PFSK-1 (cell line): ENCODE measurements around the gene ZNF789.

ENCODE experiments used
- FOXP2 ChIP-seq: optimal IDR thresholded peaks from 2 replicates; pipeline ENCODE3; 2011; ENCODE audit warnings: borderline replicate concordance, control low read depth, inconsistent platforms; ENCODE audit not compliant: insufficient read depth; ENCODE audit errors: extremely low read length, extremely low read depth
- POLR2AphosphoS5 ChIP-seq: IDR thresholded peaks from 2 replicates; pipeline ENCODE4 v1.6.1; 2012; ENCODE audit warnings: low read depth, mild to moderate bottlenecking, control low read depth, low read length, moderate library complexity
- SIN3A ChIP-seq: IDR thresholded peaks from 2 replicates; pipeline ENCODE4 v1.6.1; 2012; ENCODE audit warnings: mild to moderate bottlenecking, low read length, moderate library complexity, borderline replicate concordance; ENCODE audit not compliant: insufficient read depth
- TAF1 ChIP-seq: IDR thresholded peaks from 2 replicates; pipeline ENCODE4 v1.6.1; 2012; ENCODE audit warnings: low read length, control low read depth, borderline replicate concordance; ENCODE audit not compliant: insufficient read depth
- TF ChIP-seq, protein P1 (sequence below), 2 experiments: IDR thresholded peaks; 2 replicates each; pipeline versions ENCODE4 v1.6.1 to v1.8.0; 2011 to 2012; ENCODE audit warnings: low read depth in 2 of 2, low read length in 2 of 2, control low read depth in 1 of 2, inconsistent platforms in 1 of 2, mild to moderate bottlenecking in 1 of 2, moderate library complexity in 1 of 2; ENCODE audit not compliant: insufficient read depth in 1 of 2

The ZNF789 gene

DNA sequence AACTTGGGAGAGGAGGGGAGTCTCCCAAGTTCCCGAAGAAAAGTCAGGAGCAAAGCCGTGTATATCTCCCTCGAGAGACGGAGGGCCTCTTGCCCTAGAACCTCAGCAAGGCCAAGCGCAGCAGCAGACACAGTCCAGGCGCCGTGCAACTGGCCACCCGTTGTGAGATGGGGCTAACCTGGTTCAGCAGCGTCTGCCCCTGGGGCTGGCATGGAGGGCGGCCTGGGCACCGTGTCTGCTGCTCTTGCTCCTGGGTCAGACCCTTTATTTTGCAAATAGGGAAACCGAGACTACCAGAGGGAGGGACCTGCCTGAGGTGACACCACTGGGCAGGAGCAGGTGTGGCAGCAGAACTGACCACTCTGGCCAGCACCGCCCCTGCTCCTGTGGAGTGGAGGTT is 20.1 kb upstream of the ZNF789 start:
- TF ChIP-seq FOXP2 (no peak), POLR2AphosphoS5 (no peak), SIN3A (no peak), TAF1 (no peak)
- TF ChIP-seq, protein P1, sequence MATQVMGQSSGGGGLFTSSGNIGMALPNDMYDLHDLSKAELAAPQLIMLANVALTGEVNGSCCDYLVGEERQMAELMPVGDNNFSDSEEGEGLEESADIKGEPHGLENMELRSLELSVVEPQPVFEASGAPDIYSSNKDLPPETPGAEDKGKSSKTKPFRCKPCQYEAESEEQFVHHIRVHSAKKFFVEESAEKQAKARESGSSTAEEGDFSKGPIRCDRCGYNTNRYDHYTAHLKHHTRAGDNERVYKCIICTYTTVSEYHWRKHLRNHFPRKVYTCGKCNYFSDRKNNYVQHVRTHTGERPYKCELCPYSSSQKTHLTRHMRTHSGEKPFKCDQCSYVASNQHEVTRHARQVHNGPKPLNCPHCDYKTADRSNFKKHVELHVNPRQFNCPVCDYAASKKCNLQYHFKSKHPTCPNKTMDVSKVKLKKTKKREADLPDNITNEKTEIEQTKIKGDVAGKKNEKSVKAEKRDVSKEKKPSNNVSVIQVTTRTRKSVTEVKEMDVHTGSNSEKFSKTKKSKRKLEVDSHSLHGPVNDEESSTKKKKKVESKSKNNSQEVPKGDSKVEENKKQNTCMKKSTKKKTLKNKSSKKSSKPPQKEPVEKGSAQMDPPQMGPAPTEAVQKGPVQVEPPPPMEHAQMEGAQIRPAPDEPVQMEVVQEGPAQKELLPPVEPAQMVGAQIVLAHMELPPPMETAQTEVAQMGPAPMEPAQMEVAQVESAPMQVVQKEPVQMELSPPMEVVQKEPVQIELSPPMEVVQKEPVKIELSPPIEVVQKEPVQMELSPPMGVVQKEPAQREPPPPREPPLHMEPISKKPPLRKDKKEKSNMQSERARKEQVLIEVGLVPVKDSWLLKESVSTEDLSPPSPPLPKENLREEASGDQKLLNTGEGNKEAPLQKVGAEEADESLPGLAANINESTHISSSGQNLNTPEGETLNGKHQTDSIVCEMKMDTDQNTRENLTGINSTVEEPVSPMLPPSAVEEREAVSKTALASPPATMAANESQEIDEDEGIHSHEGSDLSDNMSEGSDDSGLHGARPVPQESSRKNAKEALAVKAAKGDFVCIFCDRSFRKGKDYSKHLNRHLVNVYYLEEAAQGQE (IDR thresholded peaks at IDR 0.05; ENCODE audit: insufficient read depth in 1 of 2, low read depth in 2 of 2, low read length in 2 of 2) = no peak

DNA sequence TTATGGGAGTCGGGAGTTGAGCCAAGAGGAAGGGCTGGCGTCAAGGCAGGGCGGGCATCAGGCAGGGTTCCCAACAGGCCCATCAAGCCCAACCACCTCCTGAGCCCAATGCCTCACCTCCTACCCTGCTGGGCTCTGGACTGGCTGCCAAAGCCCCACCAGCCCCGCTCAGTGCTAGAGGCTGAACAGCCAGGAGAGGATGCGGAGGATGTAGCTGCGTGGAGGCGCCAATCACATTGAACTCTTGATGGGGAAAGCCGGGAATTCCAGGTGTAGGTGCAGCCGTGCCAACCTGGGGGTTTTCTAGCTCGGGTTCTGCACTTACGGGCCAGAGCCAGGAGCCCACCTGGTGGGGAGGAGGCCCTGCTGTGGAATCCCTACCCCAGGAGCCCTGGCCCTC is 19.6 kb upstream of the ZNF789 start:
- TF ChIP-seq TAF1 (no peak), SIN3A (no peak)

DNA sequence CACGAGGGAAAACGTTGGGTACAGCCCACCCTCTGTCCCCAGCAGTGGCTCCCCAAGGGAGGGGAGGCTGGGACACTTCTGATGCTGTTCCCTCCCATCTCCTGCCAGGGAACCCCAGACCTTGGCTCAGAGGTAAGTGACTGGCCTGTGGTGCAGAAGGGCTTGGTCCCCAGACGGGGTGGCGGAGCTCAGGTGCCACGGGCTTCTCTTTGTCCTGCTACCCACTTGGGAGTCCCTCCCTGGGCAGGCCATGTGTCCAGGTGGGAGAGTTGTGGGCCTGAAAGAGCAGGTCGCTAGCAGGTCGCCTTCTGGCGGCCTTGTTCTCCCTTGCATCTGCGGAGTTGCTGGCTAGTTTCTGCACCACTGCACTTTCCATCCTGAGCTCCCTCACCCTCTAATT is 16.8 kb upstream of the ZNF789 start:
- TF ChIP-seq TAF1 = no peak
- TF ChIP-seq POLR2AphosphoS5 = no peak; the same call in 1 of the 2 replicates
- TF ChIP-seq SIN3A = no peak
- TF ChIP-seq, protein P1 (IDR thresholded peaks at IDR 0.05; ENCODE audit: insufficient read depth in 1 of 2, low read depth in 2 of 2, low read length in 2 of 2) = no peak
- TF ChIP-seq FOXP2 = no peak

DNA sequence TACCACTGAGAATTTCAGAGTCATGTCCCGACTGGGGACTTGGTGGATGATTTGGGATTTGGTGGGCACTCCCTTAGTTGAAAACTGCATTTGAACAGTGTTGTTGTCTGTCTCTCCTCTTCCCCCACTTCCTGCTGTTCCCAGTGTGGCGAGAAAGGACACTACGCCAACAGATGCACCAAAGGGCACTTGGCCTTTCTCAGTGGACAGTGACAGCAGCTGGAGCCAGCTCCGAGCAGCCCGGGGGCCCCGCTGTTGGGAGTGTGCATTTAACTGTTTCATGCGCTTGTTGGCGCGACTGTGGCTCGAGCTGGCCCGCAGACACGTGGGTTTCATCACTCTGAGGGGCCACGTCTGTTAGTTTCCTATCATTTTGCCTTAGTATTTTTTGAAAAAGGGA is 16.4 kb upstream of the ZNF789 start:
- TF ChIP-seq, protein P1 (IDR thresholded peaks at IDR 0.05; ENCODE audit: insufficient read depth in 1 of 2, low read depth in 2 of 2, low read length in 2 of 2) = no peak
- TF ChIP-seq SIN3A (no peak), POLR2AphosphoS5 (no peak; the same call in 1 of the 2 replicates), FOXP2 (no peak), TAF1 (no peak)

DNA sequence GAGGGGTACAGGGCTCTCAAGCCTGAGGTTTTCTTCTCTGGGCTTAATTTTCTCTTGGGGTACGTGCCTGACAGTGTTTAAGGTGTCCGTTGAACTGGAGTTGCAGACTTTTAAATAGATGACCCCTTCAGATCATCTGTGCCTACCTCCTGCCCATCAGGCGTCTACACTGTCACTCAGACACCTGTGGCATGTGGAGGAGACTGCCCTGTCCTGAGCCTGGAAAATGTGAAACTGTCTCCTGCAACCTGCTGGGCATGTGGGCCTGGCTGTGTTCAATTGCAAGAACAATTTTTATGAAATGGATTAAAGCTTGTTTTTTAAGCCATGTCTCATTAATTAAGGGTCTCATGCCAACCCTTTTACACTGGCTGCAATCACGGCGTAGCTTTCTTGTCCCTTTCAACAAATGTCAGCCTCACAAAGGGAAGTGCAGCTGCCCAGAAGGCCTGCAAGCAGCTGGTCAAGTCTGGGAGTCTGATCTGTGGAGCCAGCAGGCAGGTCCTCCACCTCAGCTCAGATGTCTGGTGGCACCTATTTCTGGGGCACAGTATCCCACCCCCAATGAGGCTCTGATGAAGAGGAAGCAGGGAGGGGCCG is 15.5 kb upstream of the ZNF789 start:
- TF ChIP-seq, protein P1 (IDR thresholded peaks at IDR 0.05; ENCODE audit: insufficient read depth in 1 of 2, low read depth in 2 of 2, low read length in 2 of 2) = no peak
- TF ChIP-seq FOXP2 (no peak), SIN3A (no peak), TAF1 (no peak), POLR2AphosphoS5 (no peak)
